ENCODE results near the gene PDHA1.

DNA sequence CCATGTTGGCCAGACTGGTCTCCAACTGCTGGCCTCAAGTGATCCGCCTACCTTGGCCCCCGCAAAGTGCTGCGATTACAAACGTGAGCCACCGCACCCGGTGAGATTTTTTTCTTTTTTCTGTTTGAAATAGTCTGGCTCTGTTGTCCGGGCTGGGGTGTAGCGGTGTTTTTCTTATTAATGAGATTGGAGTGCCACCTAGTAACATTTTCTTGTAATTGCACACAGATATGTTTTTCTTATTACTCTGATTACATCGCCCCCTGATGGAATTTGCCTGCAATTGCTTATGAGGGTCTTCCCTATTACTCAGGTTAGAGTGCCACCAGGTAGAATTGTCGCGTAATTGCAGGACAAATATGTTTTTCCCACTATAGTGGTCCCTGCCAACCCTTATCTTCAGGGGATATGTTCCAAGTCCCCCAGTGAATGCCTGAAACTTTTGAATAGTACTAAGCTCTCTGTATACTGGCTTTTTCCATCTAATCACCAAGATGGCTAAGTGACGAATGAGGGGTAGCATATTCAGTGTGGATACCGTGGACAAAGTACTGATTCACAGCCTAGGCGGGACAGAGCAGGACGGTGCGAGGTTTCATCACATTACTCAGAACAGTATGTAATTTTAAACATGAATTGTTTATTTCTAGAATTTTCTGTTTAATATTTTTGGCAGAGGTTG, 8.6 kb upstream of the PDHA1 start:
- no peak for TF ChIP-seq POLR2A (IDR thresholded peaks at IDR 0.05; ENCODE audit: low read length)
- TF ChIP-seq GATA1 (IDR thresholded peaks at IDR 0.05; ENCODE audit: low read depth, low read length), result no peak
